Fibroblast of skin of left quadriceps (primary cell): Measurements from ENCODE around the gene SRP68.
"Not testable (repeated sequence)": the region's sequence is repeated elsewhere in the genome, so short reads cannot be mapped to it uniquely, and the experiment has no call there.

Source experiments
- DNase-seq, 2 experiments: peaks; one replicate each; pipeline ENCODE4 v3.0.0-alpha.2; 2013; ENCODE audit warnings: low read depth in 2 of 2

Gene SRP68

DNA sequence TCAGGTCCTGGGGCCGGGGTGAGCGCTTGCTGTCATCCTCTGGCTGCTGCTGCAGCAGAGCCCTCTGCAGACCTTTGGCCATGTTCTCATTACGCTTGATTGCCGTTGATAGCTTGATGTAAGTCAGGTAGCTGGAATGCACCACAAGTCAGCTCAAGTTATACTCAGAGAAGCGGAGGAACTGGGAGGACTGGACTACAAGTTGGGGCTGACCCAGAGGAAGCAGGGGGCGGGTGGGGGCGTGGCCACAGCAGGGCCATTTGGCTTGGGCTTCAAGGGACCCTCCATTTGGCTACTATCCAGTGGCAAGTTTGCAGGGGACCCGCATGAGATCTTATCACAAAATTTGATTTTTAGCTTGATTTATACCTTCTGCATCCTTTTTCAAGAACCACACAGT is 26.3 kb downstream of the SRP68 start:
- no peak for DNase-seq

DNA sequence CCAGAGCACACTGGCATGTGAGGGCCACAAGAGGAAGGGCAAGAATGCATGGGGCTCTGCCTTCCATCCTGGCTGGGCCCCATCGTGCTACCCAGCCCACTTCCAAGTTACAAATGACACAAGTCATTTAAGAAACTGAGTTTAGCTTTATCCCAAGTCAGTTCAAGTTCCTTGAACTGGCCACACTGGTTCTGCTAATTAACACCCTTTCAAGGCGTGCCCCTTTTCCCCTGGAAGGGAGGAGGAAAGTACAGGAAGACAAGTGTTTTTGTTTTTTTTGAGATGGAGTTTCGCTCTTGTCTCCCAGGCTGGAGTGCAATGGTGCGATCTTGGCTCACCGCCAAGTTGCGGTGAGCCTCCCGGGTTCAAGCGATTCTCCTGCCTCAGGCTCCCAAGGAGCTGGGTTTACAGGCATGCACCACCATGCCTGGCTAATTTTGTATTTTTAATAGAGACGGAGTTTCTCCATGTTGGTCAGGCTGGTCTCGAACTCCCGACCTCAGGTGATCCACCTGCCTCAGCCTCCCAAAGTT is 27.8 kb downstream of the SRP68 start:
- not testable (repeated sequence) for DNase-seq

DNA sequence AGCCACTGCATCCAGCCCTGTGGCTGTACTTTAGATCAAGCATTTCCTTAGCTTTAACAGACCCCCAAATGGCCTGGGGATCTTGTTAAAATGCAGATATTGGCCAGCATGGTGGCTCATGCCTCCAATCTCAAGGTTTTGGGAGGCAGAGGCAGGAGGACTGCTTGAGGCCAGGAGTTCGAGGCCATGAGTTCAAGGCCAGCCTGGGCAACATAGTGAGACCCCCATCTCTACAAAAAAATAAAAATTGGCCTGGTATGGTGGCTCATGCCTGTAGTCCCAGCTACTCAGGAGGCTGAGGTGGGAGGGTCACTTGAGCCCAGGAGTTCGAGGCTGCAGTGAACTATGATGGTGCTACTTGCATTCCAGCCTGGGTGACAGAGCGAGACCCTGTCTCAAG is 29.4 kb downstream of the SRP68 start:
- not testable (repeated sequence) for DNase-seq

- no peak for DNase-seq
Observed at GRCh38 chr17:76040376-76040775, 31.9 kb downstream of the SRP68 start.

- no peak for DNase-seq
Observed at GRCh38 chr17:76039121-76039520, 33.2 kb downstream of the SRP68 start.

- no peak for DNase-seq
Observed at GRCh38 chr17:76038050-76038449, 34.3 kb downstream of the SRP68 start.

DNA sequence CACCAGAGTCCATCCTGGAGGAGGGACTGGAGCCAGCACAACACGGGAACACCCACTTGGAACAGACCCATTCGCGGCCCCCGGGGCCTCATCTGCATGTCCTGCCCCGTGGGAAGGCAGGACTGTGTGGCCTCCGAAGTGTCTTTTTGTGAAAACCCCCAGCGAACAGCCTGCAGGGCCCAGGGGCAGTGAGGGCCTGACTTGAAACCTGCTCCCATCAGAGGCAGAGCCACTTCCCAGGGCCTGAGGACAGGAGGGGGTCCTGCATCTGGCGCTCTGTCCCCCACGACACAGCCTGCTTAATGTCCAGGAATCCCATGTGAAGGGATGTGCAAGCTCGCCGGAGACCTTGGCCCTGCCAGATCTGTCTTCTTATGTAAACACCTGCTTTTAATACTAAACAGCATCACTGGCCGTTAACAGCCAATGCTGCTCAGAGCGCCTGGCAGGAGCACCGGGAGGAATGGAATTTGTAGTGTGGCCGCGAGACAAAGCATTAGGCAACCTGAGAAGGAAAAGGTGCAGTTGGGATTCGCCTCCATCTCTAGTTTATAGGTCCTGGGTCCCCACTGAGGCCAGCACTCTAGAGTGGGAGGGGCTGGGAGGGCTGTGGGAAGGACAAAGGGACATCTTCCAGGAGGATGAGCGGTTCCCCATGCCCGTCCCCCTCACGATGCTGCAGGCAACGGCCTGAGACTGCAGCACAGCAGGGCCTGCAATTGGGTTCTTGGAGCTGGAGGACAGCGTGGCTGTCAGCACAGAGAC is 35.6 kb downstream of the SRP68 start:
- no peak for DNase-seq

- DNase-seq = no peak
Observed at GRCh38 chr17:76034428-76035350, 37.6 kb downstream of the SRP68 start.

DNA sequence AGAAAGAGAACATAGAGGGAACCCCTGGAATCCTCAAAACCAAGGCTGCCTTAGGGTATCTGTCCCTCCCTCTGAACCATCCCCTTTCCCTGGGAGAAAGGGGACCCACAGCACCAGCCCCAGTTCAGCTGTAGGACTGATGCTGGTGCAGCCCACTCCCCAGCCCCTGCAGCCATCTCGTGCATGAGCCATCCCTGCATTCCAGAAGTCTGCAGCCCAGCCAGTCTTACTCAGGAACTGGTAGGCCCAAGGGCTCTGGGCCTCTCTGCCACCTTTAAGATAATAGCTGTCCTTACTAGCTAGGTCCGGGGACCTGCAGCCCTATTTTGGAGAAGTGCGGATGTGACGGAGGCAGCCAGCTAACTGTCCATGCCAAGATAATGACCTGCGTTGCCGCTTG is 39.2 kb downstream of the SRP68 start:
- DNase-seq = no peak

GRCh38 chr17:76032780-76033108 is 39.6 kb downstream of the SRP68 start:
- DNase-seq = no peak

GRCh38 chr17:76032073-76032779 is 40.1 kb downstream of the SRP68 start:
- DNase-seq = no peak

DNA sequence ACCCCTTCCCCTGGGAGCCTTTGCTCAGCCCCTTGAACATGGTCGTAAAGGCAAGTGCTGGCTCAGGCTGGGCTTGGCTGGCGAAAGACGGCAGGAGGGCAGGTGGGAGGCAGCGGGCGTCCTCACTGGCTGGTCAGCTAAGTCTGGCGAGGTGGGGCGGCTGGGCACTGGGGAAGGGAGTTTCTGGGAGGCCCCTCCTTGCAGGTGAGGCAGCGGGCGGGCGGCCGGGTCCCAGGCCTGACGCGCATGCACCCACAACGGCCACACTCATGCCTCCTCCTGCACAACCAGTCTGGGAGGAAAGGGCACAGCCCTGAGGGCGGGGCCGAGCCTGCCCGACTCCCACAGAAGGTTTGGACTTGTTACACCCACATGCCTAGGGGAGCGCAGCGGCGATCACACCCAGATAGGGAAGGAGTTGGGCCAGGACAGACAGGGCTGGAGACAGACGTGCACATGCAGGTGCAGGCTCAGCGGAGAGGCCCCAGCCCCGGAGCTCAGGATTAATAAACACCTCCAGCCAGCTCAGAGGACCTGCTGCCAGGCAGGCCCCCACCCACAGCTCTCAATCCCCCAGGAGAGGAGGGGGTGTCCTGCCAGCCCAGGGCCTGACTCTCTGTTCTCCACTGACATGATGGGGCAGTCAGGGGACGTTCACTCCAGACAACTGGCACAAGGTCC is 45.0 kb downstream of the SRP68 start, which contains the start of gene EVPL:
TSS of gene EVPL (minus strand) at position 148 of the 681 bp plus-strand sequence. CDS start at position 40, 108 bp downstream.
- DNase-seq = no peak

DNA sequence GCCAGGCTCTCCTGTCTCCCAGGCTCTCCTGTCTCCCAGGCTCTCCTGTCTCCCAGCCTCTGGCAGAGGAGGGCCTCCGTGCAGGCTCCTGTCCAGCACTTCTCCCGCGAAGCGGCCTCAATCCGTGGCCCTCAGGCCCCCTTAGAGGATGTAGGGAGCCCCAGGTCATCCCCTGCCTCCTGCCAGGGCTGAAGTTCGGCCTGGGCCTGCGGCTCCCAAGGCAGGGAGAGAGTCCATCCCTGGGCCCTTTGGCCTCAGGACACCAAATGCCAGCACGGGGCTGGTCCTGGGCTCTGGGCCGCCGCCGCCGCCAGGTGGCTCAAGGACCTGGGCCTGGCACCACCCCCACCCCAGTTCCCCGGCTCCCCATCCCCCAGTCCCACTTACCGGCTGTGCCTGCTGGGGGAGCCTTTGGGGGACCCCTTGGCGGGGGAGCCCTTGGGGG is 45.6 kb downstream of the SRP68 start:
- DNase-seq = no peak

DNA sequence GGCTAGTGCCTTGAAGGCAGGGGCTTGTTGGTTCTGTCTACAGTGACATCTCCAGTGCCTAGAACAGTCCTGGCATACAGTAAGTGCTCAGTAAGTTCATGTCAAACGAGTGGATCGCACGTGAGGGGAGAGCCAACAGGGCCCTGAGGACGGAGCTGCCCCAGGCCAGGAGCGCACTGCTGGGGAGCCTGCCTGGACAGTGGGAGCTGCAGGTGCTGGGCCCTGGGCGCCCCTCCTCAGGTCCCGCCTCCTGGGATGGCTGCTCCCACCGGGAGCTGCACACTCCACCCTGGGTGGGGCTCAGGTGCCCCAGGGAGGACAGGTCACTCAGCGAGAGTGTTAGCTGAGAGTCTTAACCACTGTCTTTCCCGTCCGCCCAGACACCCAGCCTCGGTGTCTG is 47.0 kb downstream of the SRP68 start:
- DNase-seq = no peak

DNA sequence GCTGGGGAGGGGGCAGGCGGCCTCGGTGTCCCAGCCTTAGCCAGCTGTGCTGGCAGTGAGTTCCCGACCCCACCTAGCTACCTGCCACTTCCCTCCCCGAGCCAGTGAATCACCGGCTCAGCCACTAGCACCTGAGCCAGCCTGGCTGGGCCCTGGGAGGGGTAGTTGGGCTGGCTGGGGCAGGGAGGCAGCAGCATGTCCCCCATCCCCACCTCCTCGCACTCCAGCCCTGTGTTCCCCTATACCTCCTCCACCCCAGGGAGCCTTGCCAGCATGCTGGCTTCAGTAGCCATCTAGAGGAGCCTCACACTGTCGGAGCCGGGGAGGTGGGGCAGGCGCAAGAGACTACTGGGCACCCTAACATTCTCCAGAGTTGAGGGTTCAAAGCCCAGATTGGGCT is 48.0 kb downstream of the SRP68 start:
- DNase-seq = no peak

DNA sequence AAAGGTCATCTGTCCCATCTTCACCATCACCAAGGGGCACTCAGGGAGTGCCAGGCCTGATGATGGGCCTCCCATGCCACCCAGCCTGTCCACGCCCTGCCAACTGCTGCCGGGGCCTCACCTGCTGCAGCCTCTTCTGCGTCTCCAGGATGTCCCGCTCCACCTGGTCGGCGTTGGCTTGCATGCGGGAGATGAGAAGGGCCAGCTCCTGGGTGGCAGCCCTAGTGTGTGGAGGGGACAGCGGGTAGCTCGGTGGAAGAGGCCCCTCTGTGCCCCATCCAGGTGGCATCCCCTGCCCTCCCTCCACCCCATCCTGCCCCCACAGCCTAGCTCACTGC is 48.4 kb downstream of the SRP68 start:
- no peak for DNase-seq

DNA sequence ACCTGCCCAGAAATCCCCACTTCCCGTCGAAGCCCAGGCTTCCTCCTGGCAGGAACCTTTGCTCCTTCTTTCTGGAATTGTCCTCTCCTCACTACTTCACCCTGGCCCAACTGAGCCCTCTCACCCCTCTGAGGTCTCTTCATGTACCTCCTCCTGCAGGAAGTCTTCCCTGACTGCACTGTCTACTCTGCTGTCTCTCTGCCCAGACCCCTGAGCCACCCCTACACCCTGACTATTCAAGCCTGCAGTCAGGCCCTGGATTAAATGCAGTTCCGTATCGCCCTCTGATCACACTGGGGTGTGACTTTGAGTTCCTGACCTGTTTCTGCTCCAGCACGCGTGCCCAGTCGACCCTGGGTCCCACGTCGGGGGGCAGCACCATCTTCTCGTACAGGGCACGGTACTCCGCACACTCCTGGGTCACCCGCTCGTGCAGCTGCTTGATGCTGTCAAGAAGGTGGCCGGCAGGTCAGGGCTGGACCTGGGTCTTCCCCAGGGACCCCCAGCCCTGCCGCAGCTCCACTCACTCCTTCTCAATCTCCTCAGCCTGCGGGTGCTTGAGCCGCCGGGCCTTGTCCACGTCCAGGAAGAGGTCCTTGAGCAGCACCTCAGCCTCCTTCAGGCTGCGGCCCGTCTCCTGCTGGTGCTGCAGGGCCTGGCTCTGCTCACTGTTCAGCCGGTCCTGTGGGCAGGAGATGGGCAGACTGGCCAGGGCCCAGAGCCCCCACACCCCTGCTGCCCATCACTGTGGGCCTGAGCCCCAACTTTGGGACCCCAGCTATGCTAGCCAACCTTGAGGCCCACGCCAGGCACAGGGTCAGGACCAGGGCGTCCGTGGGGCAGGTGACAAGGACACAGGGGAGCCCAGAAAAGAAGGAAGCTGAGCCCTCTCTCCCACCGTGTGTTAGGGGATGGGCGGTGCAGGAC is 49.1 kb downstream of the SRP68 start:
- DNase-seq = no peak

- no peak for DNase-seq
Observed at GRCh38 chr17:76022285-76022684, 50.0 kb downstream of the SRP68 start.

DNA sequence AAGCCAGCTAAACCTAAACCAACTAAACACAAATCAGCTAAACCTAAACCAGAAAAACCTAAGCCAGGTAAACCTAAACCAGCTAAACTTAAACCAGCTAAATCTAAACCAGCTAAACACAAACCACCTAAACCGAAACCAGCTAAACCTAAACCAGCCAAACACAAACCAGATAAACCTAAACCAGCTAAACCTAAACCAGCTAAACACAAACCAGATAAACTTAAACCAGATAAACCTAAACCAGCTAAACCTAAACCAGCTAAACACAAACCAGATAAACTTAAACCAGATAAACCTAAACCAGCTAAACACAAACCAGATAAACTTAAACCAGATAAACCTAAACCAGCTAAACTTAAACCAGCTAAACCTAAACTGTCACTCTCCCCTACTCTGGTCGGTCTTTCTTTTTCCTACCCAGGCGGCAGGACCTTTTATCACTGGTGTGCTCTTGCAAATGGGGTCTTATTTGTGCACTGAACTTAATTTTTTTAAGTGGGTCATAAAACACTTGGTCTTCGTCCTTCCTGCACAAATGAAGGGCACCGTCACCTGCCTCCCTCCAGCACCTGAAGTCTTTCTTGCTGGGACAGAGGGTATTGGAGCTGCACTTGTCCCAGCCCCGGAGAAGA is 52.4 kb downstream of the SRP68 start:
- DNase-seq = no peak

GRCh38 chr17:76018801-76019200 is 53.5 kb downstream of the SRP68 start:
- no peak for DNase-seq
